Stimulated activated CD8-positive, alpha-beta memory T cell treated with anti-CD3 and anti-CD28 coated beads, Interleukin-4, amount 100 ng/mL, for 4 hours (primary cell): ENCODE data around the gene RALY.
"Not testable (repeated sequence)": the region's sequence is repeated elsewhere in the genome, so short reads cannot be mapped to it uniquely, and the experiment has no call there.

Experiments used
- DNase-seq, 2 donors: peaks; one replicate each; pipeline ENCODE4 v3.0.0-alpha.2; 2020; ENCODE audit warnings: low read depth in 2 of 2, low spot score in 1 of 2

The RALY gene

DNA sequence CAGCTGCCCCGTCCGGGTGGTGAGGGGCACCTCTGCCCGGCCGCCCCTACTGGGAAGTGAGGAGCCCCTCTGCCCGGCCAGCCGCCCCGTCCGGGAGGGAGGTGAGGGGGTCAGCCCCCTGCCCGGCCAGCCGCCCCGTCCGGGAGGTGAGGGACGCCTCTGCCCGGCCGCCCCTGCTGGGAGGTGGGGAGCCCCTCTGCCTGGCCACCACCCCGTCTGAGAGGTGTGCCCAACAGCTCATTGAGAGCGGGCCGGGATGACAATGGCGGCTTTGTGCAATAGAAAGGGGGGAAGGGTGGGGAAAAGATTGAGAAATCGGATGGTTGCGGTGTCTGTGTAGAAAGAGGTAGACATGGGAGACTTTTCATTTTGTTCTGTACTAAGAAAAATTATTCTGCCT lies 139.2 kb downstream of the RALY start:
- not testable (repeated sequence) for DNase-seq

DNA sequence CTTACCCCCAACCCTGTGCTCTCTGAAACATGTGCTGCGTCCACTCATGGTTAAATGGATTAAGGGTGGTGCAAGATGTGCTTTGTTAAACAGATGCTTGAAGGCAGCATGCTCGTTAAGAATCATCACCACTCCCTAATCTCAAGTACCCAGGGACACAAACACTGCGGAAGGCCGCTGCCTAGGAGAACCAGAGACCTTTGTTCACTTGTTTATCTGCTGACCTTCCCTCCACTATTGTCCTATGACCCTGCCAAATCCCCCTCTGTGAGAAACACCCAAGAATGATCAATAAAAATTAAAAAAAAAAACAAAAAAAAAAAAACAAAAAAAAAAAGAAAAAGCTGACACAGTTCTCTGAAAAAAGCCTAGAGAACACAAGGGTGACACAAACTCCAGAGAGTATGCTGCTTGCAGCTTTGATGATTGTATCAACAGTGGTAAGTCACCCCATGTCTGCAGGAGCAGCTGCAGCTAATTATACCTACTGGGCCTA lies 139.7 kb downstream of the RALY start:
- not testable (repeated sequence) for DNase-seq
